C4-2B (cell line): ENCODE measurements around the gene NDUFB2.
"Not testable (repeated sequence)": the region's sequence is repeated elsewhere in the genome, so short reads cannot be mapped to it uniquely, and the experiment has no call there.

Experiments
- ZFX ChIP-seq: fragments of 450-650 bp; IDR thresholded peaks from 2 replicates; pipeline ENCODE4 v1.6.1; 2017
- TF ChIP-seq, protein P1 (sequence below): fragments of 450-650 bp; conservative IDR thresholded peaks from 2 replicates; pipeline ENCODE4 v1.5.1; 2017; ENCODE audit warnings: mild to moderate bottlenecking

DNA sequence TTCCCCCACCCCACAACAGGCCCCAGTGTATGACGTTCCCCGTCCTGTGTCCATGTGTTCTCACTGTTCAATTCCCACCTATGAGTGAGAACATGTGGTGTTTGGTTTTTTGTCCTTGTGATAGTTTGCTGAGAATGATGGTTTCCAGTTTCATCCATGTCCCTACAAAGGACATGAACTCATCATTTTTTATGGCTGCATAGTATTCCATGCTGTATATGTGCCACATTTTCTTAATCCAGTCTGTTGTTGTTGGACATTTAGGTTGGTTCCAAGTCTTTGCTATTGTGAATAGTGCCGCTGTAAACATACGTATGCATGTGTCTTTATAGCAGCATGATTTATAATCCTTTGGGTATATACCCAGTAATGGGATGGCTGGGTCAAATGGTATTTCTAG lies 12.3 kb downstream of the NDUFB2 start:
- TF ChIP-seq, protein P1, sequence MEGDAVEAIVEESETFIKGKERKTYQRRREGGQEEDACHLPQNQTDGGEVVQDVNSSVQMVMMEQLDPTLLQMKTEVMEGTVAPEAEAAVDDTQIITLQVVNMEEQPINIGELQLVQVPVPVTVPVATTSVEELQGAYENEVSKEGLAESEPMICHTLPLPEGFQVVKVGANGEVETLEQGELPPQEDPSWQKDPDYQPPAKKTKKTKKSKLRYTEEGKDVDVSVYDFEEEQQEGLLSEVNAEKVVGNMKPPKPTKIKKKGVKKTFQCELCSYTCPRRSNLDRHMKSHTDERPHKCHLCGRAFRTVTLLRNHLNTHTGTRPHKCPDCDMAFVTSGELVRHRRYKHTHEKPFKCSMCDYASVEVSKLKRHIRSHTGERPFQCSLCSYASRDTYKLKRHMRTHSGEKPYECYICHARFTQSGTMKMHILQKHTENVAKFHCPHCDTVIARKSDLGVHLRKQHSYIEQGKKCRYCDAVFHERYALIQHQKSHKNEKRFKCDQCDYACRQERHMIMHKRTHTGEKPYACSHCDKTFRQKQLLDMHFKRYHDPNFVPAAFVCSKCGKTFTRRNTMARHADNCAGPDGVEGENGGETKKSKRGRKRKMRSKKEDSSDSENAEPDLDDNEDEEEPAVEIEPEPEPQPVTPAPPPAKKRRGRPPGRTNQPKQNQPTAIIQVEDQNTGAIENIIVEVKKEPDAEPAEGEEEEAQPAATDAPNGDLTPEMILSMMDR: not testable (repeated sequence)
- TF ChIP-seq ZFX: not testable (repeated sequence)
